Mesenteric fat pad (tissue), 1 donor: ENCODE measurements around the gene MAN1A2. TPM values are rescaled to one million over a fixed set of nuclear protein-coding genes. Genes with fewer than 3 reads are reported as not detected.
"Not testable (repeated sequence)": the region's sequence is repeated elsewhere in the genome, so short reads cannot be mapped to it uniquely, and the experiment has no call there.

Experiments
- DNase-seq: peaks from one replicate; pipeline ENCODE4 v3.0.0-alpha.2; 2020; ENCODE audit warnings: low spot score
- total RNA-seq: library from RNA; stranded (reverse); fragmentation: NEBNext Ultra II Directional; extraction: Animal tissue kit (Norgen Biotek cat#: 25700); gene quantifications from one replicate; pipeline ENCODE4 v1.2.1, GENCODE V29; 2021
- donor health status: DM: yes; HTN: yes; CAD: no.

The MAN1A2 gene
- total RNA-seq, 1 donor from 2014 or later: 40.9 TPM

- DNase-seq: no peak
Observed at GRCh38 chr1:117396636-117397035, 29.4 kb downstream of the MAN1A2 start.

- DNase-seq: no peak
Observed at GRCh38 chr1:117398957-117399356, 31.7 kb downstream of the MAN1A2 start.

GRCh38 chr1:117401761-117402160, 34.5 kb downstream of the MAN1A2 start:
- DNase-seq: no peak

- DNase-seq: no peak
Observed at GRCh38 chr1:117403597-117403996, 36.3 kb downstream of the MAN1A2 start.

- no peak for DNase-seq
Observed at GRCh38 chr1:117405042-117405441, 37.8 kb downstream of the MAN1A2 start.

GRCh38 chr1:117412472-117412871, 45.2 kb downstream of the MAN1A2 start:
- no peak for DNase-seq

- DNase-seq: no peak
Observed at GRCh38 chr1:117413412-117413811, 46.2 kb downstream of the MAN1A2 start.

GRCh38 chr1:117414943-117415342, 47.7 kb downstream of the MAN1A2 start:
- DNase-seq: no peak

GRCh38 chr1:117416004-117416403, 48.8 kb downstream of the MAN1A2 start:
- no peak for DNase-seq

GRCh38 chr1:117416546-117417125, 49.4 kb downstream of the MAN1A2 start:
- no peak for DNase-seq

GRCh38 chr1:117425050-117425734, 57.9 kb downstream of the MAN1A2 start:
- no peak for DNase-seq

- DNase-seq: no peak
Observed at GRCh38 chr1:117427297-117427696, 60.0 kb downstream of the MAN1A2 start.

- no peak for DNase-seq
Observed at GRCh38 chr1:117433943-117434342, 66.7 kb downstream of the MAN1A2 start.

GRCh38 chr1:117436513-117436912, 69.3 kb downstream of the MAN1A2 start:
- DNase-seq: no peak

GRCh38 chr1:117447661-117448060, 80.4 kb downstream of the MAN1A2 start:
- DNase-seq: no peak

- no peak for DNase-seq
Observed at GRCh38 chr1:117452216-117452615, 85.0 kb downstream of the MAN1A2 start.

- DNase-seq: no peak
Observed at GRCh38 chr1:117453958-117454357, 86.7 kb downstream of the MAN1A2 start.

- DNase-seq: not testable (repeated sequence)
Observed at GRCh38 chr1:117458410-117458809, 91.2 kb downstream of the MAN1A2 start.

- DNase-seq: no peak
Observed at GRCh38 chr1:117466761-117467160, 99.5 kb downstream of the MAN1A2 start.

- no peak for DNase-seq
Observed at GRCh38 chr1:117467336-117467735, 100.1 kb downstream of the MAN1A2 start.

GRCh38 chr1:117473063-117473462, 105.8 kb downstream of the MAN1A2 start:
- DNase-seq: no peak

- DNase-seq: not testable (repeated sequence)
Observed at GRCh38 chr1:117475495-117475894, 108.2 kb downstream of the MAN1A2 start.

GRCh38 chr1:117479086-117479485, 111.8 kb downstream of the MAN1A2 start:
- no peak for DNase-seq
